WTC11 (cell line): ENCODE measurements around the gene MDK. TPM values are rescaled to one million over a fixed set of nuclear protein-coding genes. Genes with fewer than 3 reads are reported as not detected.

ENCODE experiments used
- ATAC-seq: fragments of 200-7000 bp; cut with Tn5 transposase; 2 replicates; pipeline ENCODE4 v1.10.0; 2021; ENCODE audit warnings: mild to moderate bottlenecking, moderate library complexity
- CTCF ChIA-PET: fragments of 300-600 bp; sonication (Branson Sonifier 250); formaldehyde crosslinking; loops from one replicate; lab custom pipeline; 2021; ENCODE audit warnings: antibody characterized with exemption; lab: Charles Lee
- POLR2A ChIA-PET: fragments of 350-600 bp; sonication (Branson Sonifier 250); formaldehyde crosslinking; loops from one replicate; lab custom pipeline; 2021; ENCODE audit warnings: antibody characterized with exemption; lab: Charles Lee
- DNase-seq: peaks from one replicate; pipeline ENCODE4 v3.0.0; 2021; ENCODE audit warnings: low spot score
- H3K27ac Mint-ChIP-seq: 2 replicates; pipeline ENCODE4 v1.8.0; 2021; ENCODE audit warnings: mixed read lengths
- H3K27me3 Mint-ChIP-seq: 2 replicates; pipeline ENCODE4 v1.8.0; 2021; ENCODE audit warnings: low read depth, mild to moderate bottlenecking, moderate library complexity, mixed read lengths
- H3K36me3 Mint-ChIP-seq: 2 replicates; pipeline ENCODE4 v1.8.0; 2021; ENCODE audit warnings: mixed read lengths
- H3K4me1 Mint-ChIP-seq: 2 replicates; pipeline ENCODE4 v1.8.0; 2022; ENCODE audit warnings: mixed read lengths
- H3K4me3 Mint-ChIP-seq: 2 replicates; pipeline ENCODE4 v1.8.0; 2021; ENCODE audit warnings: mild to moderate bottlenecking, moderate library complexity, mixed read lengths
- H3K9me3 Mint-ChIP-seq: 2 replicates; pipeline ENCODE4 v1.8.0; 2021; ENCODE audit warnings: mixed read lengths
- E2F5 ChIP-seq: sonication (generic); formaldehyde crosslinking; IDR thresholded peaks from 2 replicates; pipeline ENCODE4 v1.8.1; 2022; ENCODE audit warnings: mild to moderate bottlenecking, moderate library complexity, missing genetic modification reagents
- FOXJ3 ChIP-seq: sonication (generic); formaldehyde crosslinking; IDR thresholded peaks from 2 replicates; pipeline ENCODE4 v1.9.0; 2021; ENCODE audit warnings: missing genetic modification reagents, mild to moderate bottlenecking, borderline replicate concordance
- FOXP1 ChIP-seq: sonication (generic); formaldehyde crosslinking; IDR thresholded peaks from 2 replicates; pipeline ENCODE4 v1.8.0; 2022; ENCODE audit warnings: missing genetic modification reagents, mild to moderate bottlenecking, moderate library complexity, borderline replicate concordance
- GABPB1 ChIP-seq: sonication (generic); formaldehyde crosslinking; IDR thresholded peaks from 2 replicates; pipeline ENCODE4 v1.8.1; 2023; ENCODE audit warnings: mild to moderate bottlenecking, missing genetic modification reagents
- GTF2I ChIP-seq: fragments of 250-450 bp; sonication (Bioruptor Pico); conservative IDR thresholded peaks from 2 replicates; pipeline ENCODE4 v1.4.0; 2021; ENCODE audit warnings: mild to moderate bottlenecking
- HMGXB4 ChIP-seq: sonication (generic); formaldehyde crosslinking; IDR thresholded peaks from 2 replicates; pipeline ENCODE4 v1.8.1; 2023; ENCODE audit warnings: mild to moderate bottlenecking, moderate library complexity, missing genetic modification reagents
- NFATC4 ChIP-seq: fragments of 250-450 bp; sonication (Bioruptor Pico); IDR thresholded peaks from 2 replicates; pipeline ENCODE4 v1.9.0; 2021; ENCODE audit warnings: mild to moderate bottlenecking
- NFE2L1 ChIP-seq: sonication (generic); formaldehyde crosslinking; IDR thresholded peaks from 2 replicates; pipeline ENCODE4 v1.8.1; 2023; ENCODE audit warnings: missing genetic modification reagents
- NR3C1 ChIP-seq: sonication (generic); formaldehyde crosslinking; conservative IDR thresholded peaks from 2 replicates; pipeline ENCODE4 v1.8.1; 2023; ENCODE audit warnings: low read depth, mild to moderate bottlenecking, missing genetic modification reagents
- OVOL2 ChIP-seq: fragments of 250-450 bp; sonication (Bioruptor Pico); IDR thresholded peaks from 2 replicates; pipeline ENCODE4 v1.9.0; 2021; ENCODE audit warnings: mild to moderate bottlenecking, borderline replicate concordance
- RORB ChIP-seq: fragments of 250-450 bp; sonication (Bioruptor Pico); IDR thresholded peaks from 2 replicates; pipeline ENCODE4 v1.9.0; 2021; ENCODE audit warnings: mild to moderate bottlenecking
- TEAD4 ChIP-seq: sonication (generic); formaldehyde crosslinking; IDR thresholded peaks from 2 replicates; pipeline ENCODE4 v1.8.0; 2022; ENCODE audit warnings: mild to moderate bottlenecking, missing genetic modification reagents
- ZBTB43 ChIP-seq: sonication (generic); formaldehyde crosslinking; IDR thresholded peaks from 2 replicates; pipeline ENCODE4 v1.8.1; 2023; ENCODE audit warnings: mild to moderate bottlenecking, missing genetic modification reagents
- ZNF121 ChIP-seq: sonication (generic); formaldehyde crosslinking; IDR thresholded peaks from 2 replicates; pipeline ENCODE4 v1.8.0; 2023; ENCODE audit warnings: missing genetic modification reagents
- ZNF263 ChIP-seq: sonication (generic); formaldehyde crosslinking; IDR thresholded peaks from 2 replicates; pipeline ENCODE4 v1.8.1; 2022; ENCODE audit warnings: low read depth, mild to moderate bottlenecking, moderate library complexity, missing genetic modification reagents
- ZNF416 ChIP-seq: fragments of 250-450 bp; sonication (Bioruptor Pico); IDR thresholded peaks from 2 replicates; pipeline ENCODE4 v1.9.0; 2021; ENCODE audit warnings: mild to moderate bottlenecking, inconsistent platforms
- ZNF423 ChIP-seq: fragments of 250-450 bp; sonication (Bioruptor Pico); IDR thresholded peaks from 2 replicates; pipeline ENCODE4 v2.1.2; 2022; ENCODE audit warnings: mild to moderate bottlenecking, moderate library complexity
- total RNA-seq: library from RNA; stranded (reverse); gene quantifications from 3 replicates; pipeline ENCODE4 v1.2.3, GENCODE V29; 2021
- TF ChIP-seq, protein P1 (sequence below): sonication (generic); formaldehyde crosslinking; IDR thresholded peaks from 2 replicates; pipeline ENCODE4 v1.8.1; 2023; ENCODE audit warnings: mild to moderate bottlenecking, missing genetic modification reagents, borderline replicate concordance
- TF ChIP-seq, protein P2 (sequence below): fragments of 250-450 bp; sonication (Bioruptor Pico); conservative IDR thresholded peaks from 2 replicates; pipeline ENCODE4 v1.9.0; 2021; ENCODE audit warnings: mild to moderate bottlenecking
- TF ChIP-seq, protein P3 (sequence below): fragments of 250-450 bp; sonication (Bioruptor Pico); IDR thresholded peaks from 2 replicates; pipeline ENCODE4 v1.9.0; 2021; ENCODE audit warnings: moderate library complexity, mild to moderate bottlenecking, inconsistent platforms, borderline replicate concordance
- TF ChIP-seq, protein P4 (sequence below): sonication (generic); formaldehyde crosslinking; IDR thresholded peaks from 2 replicates; pipeline ENCODE4 v1.8.1; 2022; ENCODE audit warnings: low read depth, mild to moderate bottlenecking, moderate library complexity, missing genetic modification reagents, borderline replicate concordance

The MDK gene
- total RNA-seq, 1 experiment from 2014 or later: 560 TPM

DNA sequence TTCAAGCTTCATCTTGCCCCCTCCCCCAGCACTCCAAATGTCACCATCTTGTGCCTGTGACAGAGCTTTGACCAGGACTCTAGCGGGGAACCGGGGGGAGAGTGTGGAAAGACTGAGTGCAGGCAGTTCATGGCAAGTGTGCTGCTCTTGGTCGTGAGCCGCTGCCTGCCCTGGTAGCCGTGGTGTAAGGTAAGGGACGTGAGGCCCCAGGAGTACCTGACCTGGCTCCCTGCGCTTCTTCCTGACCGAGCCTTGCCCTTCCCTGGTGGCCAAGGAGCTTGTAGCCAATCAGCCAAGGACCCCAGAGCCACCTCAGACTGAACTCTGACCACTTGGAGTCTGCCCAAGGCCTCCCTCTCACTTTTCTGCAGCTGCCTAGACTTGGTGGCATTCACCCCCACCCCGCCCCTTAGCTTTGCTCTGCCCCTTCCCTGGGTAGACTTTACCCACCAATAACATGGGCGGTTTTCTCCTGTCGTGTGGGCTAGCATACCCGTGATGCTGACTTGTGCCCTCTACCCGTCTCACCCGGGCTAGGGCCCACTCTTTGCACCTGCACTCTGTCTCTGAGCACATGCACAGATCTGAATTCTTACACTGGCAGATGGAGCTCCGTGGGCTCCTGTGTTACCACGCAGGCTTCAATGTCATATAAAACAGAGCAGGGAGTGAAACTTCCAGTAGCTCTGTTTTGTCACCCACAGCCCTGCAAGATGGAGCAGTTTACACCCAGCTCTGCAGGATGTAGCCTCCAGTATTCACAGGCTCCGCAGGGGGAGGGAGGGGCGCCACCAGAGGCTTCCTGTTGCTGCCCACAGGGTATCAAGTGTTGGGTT is 32.7 kb upstream of the MDK start:
- Mint-ChIP-seq H3K9me3 (no peaks in the 10 kb centered on the region), H3K27me3 (peaks cover 11% of the 10 kb centered on the region), H3K4me1 (peaks cover 83% of the 10 kb centered on the region), H3K27ac (peak overlapping the region; percentile 61; the same call in 1 of the 2 replicates), H3K36me3 (no peaks in the 10 kb centered on the region), H3K4me3 (peak overlapping the region; percentile 77)
- POLR2A ChIA-PET: interaction anchor here (0.6 to 1.5 kb wide), 2 partner anchors 53 to 268 kb away, joined by 3 to 6 read pairs; no protein-coding TSS in a partner anchor
- TF ChIP-seq ZBTB43 (CRISPR knock-in tag): no peak
- no peak for TF ChIP-seq NR3C1 (CRISPR knock-in tag)
- TF ChIP-seq HMGXB4 (CRISPR knock-in tag): no peak
- TF ChIP-seq NFE2L1 (CRISPR knock-in tag): no peak
- no peak for TF ChIP-seq OVOL2
- TF ChIP-seq E2F5: no peak
- no peak for TF ChIP-seq ZNF121 (CRISPR knock-in tag)
- CTCF ChIA-PET: interaction anchor here (0.7 to 8.8 kb wide), 12 partner anchors 9 to 110 kb away, joined by 3 to 231 read pairs (median 8); partner anchors contain the start of genes CHRM4 and MDK
- DNase-seq (no peak), ATAC-seq (no peak)

GRCh38 chr11:46350695-46351094 is 30.8 kb upstream of the MDK start:
- Mint-ChIP-seq H3K4me3 (no peak overlapping the region), H3K4me1 (peaks cover 67% of the 10 kb centered on the region)
- CTCF ChIA-PET: interaction anchor here (0.6 to 8.8 kb wide), 11 partner anchors 11 to 113 kb away, joined by 3 to 231 read pairs (median 33); partner anchors contain the start of genes CHRM4 and MDK
- TF ChIP-seq ZNF263 (CRISPR knock-in tag) (no peak), NFATC4 (CRISPR knock-in tag) (no peak), RORB (CRISPR knock-in tag) (no peak), ZNF416 (CRISPR knock-in tag) (no peak), FOXJ3 (no peak), FOXP1 (no peak), GABPB1 (CRISPR knock-in tag) (no peak), OVOL2 (no peak), ZNF423 (no peak), GTF2I (CRISPR knock-in tag) (no peak), TEAD4 (no peak)
- TF ChIP-seq, protein P1, sequence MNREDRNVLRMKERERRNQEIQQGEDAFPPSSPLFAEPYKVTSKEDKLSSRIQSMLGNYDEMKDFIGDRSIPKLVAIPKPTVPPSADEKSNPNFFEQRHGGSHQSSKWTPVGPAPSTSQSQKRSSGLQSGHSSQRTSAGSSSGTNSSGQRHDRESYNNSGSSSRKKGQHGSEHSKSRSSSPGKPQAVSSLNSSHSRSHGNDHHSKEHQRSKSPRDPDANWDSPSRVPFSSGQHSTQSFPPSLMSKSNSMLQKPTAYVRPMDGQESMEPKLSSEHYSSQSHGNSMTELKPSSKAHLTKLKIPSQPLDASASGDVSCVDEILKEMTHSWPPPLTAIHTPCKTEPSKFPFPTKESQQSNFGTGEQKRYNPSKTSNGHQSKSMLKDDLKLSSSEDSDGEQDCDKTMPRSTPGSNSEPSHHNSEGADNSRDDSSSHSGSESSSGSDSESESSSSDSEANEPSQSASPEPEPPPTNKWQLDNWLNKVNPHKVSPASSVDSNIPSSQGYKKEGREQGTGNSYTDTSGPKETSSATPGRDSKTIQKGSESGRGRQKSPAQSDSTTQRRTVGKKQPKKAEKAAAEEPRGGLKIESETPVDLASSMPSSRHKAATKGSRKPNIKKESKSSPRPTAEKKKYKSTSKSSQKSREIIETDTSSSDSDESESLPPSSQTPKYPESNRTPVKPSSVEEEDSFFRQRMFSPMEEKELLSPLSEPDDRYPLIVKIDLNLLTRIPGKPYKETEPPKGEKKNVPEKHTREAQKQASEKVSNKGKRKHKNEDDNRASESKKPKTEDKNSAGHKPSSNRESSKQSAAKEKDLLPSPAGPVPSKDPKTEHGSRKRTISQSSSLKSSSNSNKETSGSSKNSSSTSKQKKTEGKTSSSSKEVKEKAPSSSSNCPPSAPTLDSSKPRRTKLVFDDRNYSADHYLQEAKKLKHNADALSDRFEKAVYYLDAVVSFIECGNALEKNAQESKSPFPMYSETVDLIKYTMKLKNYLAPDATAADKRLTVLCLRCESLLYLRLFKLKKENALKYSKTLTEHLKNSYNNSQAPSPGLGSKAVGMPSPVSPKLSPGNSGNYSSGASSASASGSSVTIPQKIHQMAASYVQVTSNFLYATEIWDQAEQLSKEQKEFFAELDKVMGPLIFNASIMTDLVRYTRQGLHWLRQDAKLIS (CRISPR knock-in tag): no peak
- TF ChIP-seq, protein P2, sequence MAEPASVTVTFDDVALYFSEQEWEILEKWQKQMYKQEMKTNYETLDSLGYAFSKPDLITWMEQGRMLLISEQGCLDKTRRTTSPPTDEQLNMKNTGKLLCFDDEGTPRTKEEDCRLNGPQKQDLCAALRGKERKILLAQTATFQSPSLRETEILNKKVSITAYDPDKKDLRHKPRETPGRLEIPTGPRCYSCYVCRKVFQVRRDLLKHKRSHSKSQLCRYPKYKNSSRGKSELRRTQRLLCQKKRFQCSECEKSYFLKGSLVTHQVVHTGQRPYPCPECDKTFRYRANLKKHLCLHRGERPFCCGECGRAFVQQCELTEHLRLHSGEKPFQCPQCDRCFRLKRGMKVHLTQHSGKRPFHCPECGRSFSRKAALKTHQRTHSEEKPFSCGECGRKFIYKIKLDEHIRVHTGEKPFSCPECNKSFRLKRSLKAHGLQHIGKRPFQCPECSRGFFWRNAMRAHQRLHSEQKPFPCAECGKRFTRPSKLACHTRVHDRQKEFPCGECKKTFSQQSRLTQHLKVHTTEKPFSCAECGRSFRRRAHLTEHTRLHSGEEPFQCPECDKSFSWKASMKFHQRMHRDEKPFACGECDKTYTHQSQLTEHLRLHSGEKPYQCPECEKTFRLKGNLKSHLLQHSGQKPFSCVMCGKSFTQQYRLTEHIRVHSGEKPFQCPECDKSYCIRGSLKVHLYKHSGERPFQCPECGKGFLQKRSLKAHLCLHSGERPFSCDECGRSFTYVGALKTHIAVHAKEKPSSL: no peak
- TF ChIP-seq, protein P3, sequence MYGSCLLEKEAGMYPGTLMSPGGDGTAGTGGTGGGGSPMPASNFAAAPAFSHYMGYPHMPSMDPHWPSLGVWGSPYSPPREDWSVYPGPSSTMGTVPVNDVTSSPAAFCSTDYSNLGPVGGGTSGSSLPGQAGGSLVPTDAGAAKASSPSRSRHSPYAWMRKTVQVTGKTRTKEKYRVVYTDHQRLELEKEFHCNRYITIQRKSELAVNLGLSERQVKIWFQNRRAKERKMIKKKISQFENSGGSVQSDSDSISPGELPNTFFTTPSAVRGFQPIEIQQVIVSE (CRISPR knock-in tag): no peak
- TF ChIP-seq, protein P4, sequence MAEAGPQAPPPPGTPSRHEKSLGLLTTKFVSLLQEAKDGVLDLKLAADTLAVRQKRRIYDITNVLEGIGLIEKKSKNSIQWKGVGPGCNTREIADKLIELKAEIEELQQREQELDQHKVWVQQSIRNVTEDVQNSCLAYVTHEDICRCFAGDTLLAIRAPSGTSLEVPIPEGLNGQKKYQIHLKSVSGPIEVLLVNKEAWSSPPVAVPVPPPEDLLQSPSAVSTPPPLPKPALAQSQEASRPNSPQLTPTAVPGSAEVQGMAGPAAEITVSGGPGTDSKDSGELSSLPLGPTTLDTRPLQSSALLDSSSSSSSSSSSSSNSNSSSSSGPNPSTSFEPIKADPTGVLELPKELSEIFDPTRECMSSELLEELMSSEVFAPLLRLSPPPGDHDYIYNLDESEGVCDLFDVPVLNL (CRISPR knock-in tag): no peak

More at GRCh38 chr11:46350695-46351094, 30.8 kb upstream of the MDK start:
- POLR2A ChIA-PET: no interaction called here
- DNase-seq (no peak), ATAC-seq (no peak)
- Mint-ChIP-seq H3K36me3 (peaks cover 6% of the 10 kb centered on the region; the same call in 1 of the 2 replicates), H3K27ac (no peak overlapping the region), H3K27me3 (peaks cover 7% of the 10 kb centered on the region), H3K9me3 (no peaks in the 10 kb centered on the region)
